BLaER1 (cell line): ENCODE measurements around the gene TGFBR3.

Source experiments
- H3K27ac ChIP-seq: shearing (Covaris generic); formaldehyde crosslinking; 2 replicates; pipeline ENCODE4 v1.8.1; 2022
- H3K27me3 ChIP-seq: shearing (Covaris generic); formaldehyde crosslinking; 2 replicates; pipeline ENCODE4 v1.8.1; 2022
- H3K36me3 ChIP-seq: shearing (Covaris generic); formaldehyde crosslinking; 2 replicates; pipeline ENCODE4 v1.8.1; 2022
- H3K4me1 ChIP-seq: shearing (Covaris generic); formaldehyde crosslinking; 2 replicates; pipeline ENCODE4 v1.8.1; 2022
- H3K4me2 ChIP-seq: shearing (Covaris generic); formaldehyde crosslinking; 2 replicates; pipeline ENCODE4 v1.8.1; 2022
- H3K4me3 ChIP-seq: shearing (Covaris generic); formaldehyde crosslinking; 2 replicates; pipeline ENCODE4 v1.8.1; 2022
- H3K9ac ChIP-seq: shearing (Covaris generic); formaldehyde crosslinking; 2 replicates; pipeline ENCODE4 v1.8.1; 2022
- H3K9me3 ChIP-seq: shearing (Covaris generic); formaldehyde crosslinking; 2 replicates; pipeline ENCODE4 v1.8.1; 2022
- H4K20me1 ChIP-seq: shearing (Covaris generic); formaldehyde crosslinking; 2 replicates; pipeline ENCODE4 v1.8.1; 2022
- Cebpa-rat ChIP-seq: shearing (Covaris generic); IDR thresholded peaks from 2 replicates; pipeline ENCODE4 v1.8.1; 2022

TGFBR3 gene

DNA sequence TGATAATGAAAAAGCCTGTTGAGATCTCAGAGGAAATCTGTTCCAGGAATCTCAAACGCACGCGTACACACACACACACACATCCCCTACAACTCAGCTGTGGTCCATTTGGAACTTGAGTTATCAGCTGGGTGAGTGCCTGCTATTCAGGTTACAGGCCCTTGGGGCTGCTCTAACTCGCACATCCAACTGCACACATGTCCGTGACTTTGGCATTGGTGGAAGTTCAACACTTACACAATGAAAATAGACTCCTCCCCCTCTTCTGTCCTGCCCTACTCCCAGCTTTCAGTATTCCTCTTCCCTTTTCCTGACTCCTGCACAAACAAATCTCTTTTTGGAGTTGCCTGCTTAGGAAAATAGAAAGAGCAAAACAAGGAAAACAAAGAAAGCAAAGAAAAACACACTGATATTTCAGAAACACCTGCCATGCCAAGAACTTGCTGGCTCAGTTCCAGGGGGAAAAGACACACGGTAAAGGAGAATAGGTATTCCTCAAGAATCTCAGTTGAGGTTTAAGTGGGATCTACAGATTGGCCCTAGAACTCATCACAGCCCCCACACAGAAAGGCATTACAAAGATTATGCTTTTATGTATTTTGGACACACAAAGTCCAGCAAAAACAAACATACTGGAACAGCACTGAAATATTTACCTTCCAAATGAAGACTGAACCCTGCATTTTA lies 140.9 kb downstream of the TGFBR3 start:
- Histone ChIP-seq H3K9ac (no peak overlapping the region), H3K36me3 (peaks cover 10% of the 10 kb centered on the region; the same call in 1 of the 2 replicates), H3K9me3 (peaks cover 34% of the 10 kb centered on the region), H3K27ac (no peak overlapping the region), H3K4me2 (no peak overlapping the region), H3K4me1 (no peaks in the 10 kb centered on the region), H3K27me3 (no peaks in the 10 kb centered on the region), H3K4me3 (no peak overlapping the region), H4K20me1 (no peaks in the 10 kb centered on the region)
- TF ChIP-seq Cebpa-rat = no peak

DNA sequence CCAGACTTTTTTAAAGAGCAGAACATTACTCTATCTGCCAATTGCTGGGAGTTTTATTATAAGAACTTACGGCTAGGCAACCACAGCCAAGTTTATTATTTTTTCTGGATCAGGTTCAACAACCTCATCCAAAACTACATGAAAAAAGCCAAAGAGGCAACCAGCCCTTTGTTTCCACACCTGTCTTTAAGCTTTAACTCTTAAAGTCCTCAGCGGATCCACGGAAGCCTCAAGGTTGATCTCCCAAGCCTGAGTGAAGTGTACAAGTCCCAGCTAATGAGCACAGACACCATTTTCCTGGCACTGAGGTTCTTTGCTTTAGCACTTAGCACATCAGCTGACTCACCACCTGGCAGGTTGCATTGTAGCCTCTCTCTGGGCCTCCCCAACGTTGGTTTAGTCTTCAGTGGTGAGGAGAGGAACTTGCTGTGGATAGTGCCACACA lies 143.1 kb downstream of the TGFBR3 start:
- no peaks in the 10 kb centered on the region for H3K4me1 ChIP-seq
- no peaks in the 10 kb centered on the region for H4K20me1 ChIP-seq
- no peak for TF ChIP-seq Cebpa-rat
- no peak overlapping the region for H3K4me3 ChIP-seq
- peaks cover 19% of the 10 kb centered on the region; the same call in 1 of the 2 replicates for H3K36me3 ChIP-seq
- H3K27ac ChIP-seq = no peak overlapping the region
- no peak overlapping the region for H3K9ac ChIP-seq
- H3K9me3 ChIP-seq = peaks cover 51% of the 10 kb centered on the region
- H3K27me3 ChIP-seq = no peaks in the 10 kb centered on the region
- no peak overlapping the region for H3K4me2 ChIP-seq

DNA sequence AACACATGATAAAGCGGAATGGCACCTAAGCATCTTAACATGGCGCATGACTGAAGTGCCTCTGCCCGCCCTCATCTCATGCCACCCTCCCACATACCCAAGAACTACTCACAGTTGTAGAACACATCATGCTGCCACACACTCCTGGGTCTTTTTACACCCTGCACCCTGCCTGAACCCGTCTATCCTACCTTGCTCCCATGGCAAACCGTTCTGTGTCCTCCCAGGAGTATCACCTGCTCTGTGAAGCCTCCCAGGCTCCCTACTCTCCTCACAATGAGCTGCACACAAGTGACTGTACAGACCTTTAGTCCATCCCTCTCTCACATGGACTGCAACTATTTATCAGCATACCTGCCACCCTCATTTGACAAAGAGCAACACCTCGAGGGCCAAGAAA lies 144.0 kb downstream of the TGFBR3 start:
- Histone ChIP-seq H3K36me3 (peaks cover 15% of the 10 kb centered on the region; the same call in 1 of the 2 replicates), H4K20me1 (no peaks in the 10 kb centered on the region), H3K4me2 (no peak overlapping the region), H3K4me1 (no peaks in the 10 kb centered on the region), H3K9me3 (peaks cover 41% of the 10 kb centered on the region), H3K4me3 (no peak overlapping the region), H3K27me3 (no peaks in the 10 kb centered on the region), H3K27ac (no peak overlapping the region), H3K9ac (no peak overlapping the region)
- TF ChIP-seq Cebpa-rat = no peak

DNA sequence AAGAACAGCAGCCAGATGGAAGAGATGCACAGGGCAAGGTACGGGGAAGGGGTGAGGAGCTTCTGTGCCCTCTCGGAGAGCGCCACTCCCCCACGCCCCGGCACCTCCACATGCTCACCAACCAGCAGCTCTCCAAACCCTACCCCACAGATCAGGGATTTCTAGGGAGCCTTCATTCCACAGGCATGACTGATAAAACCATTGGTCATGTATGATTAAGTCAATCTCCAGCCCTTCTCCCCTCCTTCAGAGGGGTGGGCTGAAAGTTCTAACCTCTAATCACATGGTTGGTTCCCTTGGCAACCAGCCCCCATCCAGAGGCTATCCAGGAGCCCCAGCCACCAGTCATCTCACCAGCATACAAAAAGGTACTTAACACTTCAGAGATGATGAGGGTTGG lies 144.7 kb downstream of the TGFBR3 start:
- H3K9ac ChIP-seq = no peak overlapping the region
- no peak overlapping the region for H3K27ac ChIP-seq
- no peak for TF ChIP-seq Cebpa-rat
- no peaks in the 10 kb centered on the region for H3K27me3 ChIP-seq
- peaks cover 35% of the 10 kb centered on the region for H3K9me3 ChIP-seq
- H4K20me1 ChIP-seq = no peaks in the 10 kb centered on the region
- H3K4me2 ChIP-seq = no peak overlapping the region
- no peaks in the 10 kb centered on the region for H3K4me1 ChIP-seq
- no peak overlapping the region for H3K4me3 ChIP-seq
- peaks cover 12% of the 10 kb centered on the region; the same call in 1 of the 2 replicates for H3K36me3 ChIP-seq

DNA sequence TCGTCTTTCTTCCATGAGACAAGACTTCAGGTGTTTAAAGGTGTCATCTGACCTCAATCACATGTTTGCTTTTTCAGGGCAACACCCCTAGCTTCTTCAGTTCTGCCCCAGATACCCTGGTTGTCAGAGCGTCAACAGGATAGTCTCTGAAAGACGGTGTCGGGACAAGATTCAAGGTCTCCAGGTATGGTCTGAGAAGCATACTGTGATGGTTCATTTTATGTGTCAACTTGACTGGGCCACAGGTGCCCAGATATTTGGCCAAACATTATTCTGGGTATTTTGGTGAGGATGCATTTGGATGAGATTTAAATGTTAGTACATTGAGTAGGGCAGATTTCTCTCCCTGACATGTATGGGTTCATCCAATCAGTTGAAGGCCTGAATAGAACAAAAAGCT lies 148.3 kb downstream of the TGFBR3 start:
- no peak for TF ChIP-seq Cebpa-rat
- Histone ChIP-seq H3K4me3 (no peak overlapping the region), H3K27ac (no peak overlapping the region), H3K9ac (no peak overlapping the region), H3K27me3 (no peaks in the 10 kb centered on the region), H3K4me1 (peaks cover 12% of the 10 kb centered on the region), H3K36me3 (peaks cover 12% of the 10 kb centered on the region; the same call in 1 of the 2 replicates), H4K20me1 (no peaks in the 10 kb centered on the region), H3K9me3 (peaks cover 27% of the 10 kb centered on the region), H3K4me2 (no peak overlapping the region)

DNA sequence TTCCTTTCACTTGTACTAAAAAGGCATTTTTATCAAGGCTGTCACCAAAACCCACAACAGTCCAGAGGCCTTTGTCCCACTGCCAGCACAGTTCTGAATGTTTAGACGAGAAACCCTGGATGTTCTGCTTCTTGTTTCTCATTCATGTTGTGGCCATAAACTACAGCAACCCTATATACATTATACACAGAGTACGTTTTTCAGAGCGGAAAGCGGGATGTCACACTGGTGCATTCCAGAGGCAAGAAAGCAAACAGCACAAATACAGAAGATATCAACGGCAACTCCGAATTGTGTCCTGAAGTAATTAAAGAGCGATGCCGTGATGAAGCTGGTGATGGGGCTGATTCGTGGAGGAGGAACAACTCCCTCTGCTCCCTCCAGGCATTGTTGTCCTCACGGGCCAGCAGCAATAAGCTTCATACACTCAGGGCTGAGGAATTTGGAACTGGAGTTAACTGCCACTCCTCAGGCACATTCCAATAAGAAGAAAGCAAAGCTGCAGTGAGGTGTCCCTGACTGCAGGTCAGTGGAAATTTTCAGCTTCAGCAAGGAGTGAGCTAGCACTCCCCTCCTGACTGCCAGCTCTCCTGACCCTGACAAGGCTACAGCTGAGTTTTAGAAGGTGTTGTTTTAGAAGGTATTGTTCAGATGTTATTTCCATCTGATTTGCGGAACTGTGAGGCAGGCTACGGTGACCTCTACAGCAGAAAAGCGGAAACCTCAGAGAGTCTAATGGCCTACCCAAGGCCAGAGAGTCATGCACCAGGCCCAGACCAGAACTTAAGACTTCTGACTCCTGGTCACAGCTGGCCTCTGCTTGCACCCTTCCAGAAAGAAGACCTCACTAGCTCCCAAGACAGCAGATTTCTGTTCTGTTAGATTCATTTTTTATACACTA lies 149.0 kb downstream of the TGFBR3 start:
- Histone ChIP-seq H3K27ac (no peak overlapping the region), H3K9me3 (peaks cover 27% of the 10 kb centered on the region), H3K4me1 (peaks cover 19% of the 10 kb centered on the region), H3K4me2 (no peak overlapping the region), H3K27me3 (no peaks in the 10 kb centered on the region), H3K36me3 (peaks cover 12% of the 10 kb centered on the region; the same call in 1 of the 2 replicates), H3K9ac (no peak overlapping the region), H4K20me1 (no peaks in the 10 kb centered on the region), H3K4me3 (no peak overlapping the region)
- TF ChIP-seq Cebpa-rat = no peak

DNA sequence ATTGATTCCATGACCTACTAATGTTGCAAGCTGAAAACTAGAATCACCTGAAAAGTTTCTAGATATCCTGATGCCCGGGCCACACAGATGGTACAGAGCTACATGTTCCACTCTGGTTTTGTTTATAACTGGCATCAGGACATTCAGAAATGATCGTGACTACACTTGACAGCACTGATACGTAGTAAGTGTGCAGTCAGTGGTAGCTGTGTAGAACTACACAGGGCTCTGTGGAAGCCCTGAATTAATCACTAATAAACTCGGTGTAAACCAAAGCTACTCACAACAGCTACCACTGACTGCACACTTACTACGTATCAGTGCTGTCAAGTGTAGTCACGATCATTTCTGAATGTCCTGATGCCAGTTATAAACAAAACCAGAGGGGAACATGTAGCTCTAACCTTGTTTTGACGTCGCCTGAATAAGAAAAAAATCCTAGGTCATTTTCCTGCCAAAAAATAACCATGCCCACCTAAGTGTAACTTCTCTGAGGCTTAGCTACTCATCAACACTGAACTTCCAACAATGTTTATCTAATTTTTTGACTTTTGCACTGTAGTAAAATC lies 149.7 kb downstream of the TGFBR3 start:
- Histone ChIP-seq H3K27ac (no peak overlapping the region), H3K4me3 (no peak overlapping the region), H3K9ac (no peak overlapping the region), H3K9me3 (peaks cover 24% of the 10 kb centered on the region), H3K4me1 (peaks cover 26% of the 10 kb centered on the region), H4K20me1 (no peaks in the 10 kb centered on the region), H3K36me3 (peaks cover 12% of the 10 kb centered on the region; the same call in 1 of the 2 replicates), H3K4me2 (no peak overlapping the region), H3K27me3 (no peaks in the 10 kb centered on the region)
- TF ChIP-seq Cebpa-rat = no peak

DNA sequence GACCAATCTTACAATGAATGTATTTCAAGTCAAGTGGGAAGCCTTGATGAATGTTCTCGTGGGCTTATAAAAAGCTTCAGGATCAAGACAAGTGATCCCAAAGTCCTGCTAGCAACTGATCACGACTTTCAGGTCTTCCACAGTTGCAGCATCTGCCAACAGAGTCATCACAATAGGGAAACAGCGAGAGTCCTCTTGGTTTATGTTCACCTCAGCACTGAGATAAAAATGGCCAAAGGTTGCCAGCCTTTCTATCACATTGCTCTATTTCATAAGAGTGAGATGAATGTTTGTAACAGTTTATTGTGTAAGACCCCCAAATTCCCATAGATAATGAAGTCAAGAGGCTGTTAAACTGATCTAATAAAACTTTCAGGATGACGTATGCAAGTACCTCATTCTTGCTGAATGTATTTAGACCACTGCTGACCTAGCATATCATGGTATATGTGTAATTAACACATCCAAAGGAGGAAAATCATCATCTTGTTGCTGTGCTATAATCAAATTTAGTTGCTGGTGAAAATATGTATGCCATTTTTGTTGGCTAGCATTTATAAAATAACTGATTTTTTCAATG lies 150.6 kb downstream of the TGFBR3 start:
- Histone ChIP-seq H3K4me2 (no peak overlapping the region), H3K9me3 (peaks cover 22% of the 10 kb centered on the region), H3K36me3 (peaks cover 12% of the 10 kb centered on the region; the same call in 1 of the 2 replicates), H3K27me3 (no peaks in the 10 kb centered on the region), H3K4me3 (no peak overlapping the region), H4K20me1 (no peaks in the 10 kb centered on the region), H3K4me1 (peaks cover 35% of the 10 kb centered on the region), H3K27ac (no peak overlapping the region), H3K9ac (no peak overlapping the region)
- TF ChIP-seq Cebpa-rat = no peak

DNA sequence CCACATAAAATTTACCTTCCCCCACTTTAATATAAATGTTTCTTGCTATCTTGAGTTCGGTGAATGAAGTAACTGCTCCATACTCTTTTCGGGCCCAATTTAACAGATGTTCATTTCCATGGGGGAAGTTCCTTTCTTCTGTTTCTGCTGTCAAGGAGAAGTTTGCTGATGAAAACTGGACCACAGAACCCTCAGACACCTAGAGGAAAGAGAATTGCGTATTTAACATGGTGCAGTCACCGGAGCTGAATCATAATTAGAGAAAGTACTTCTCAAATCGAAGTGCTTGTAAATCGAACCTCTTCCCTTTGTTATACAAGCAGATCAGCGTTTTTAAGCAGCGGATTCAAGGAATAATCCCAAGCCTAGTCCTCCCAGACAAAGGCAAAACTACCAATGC lies 151.2 kb downstream of the TGFBR3 start:
- Histone ChIP-seq H3K9me3 (peaks cover 17% of the 10 kb centered on the region), H3K4me3 (no peak overlapping the region), H3K27me3 (no peaks in the 10 kb centered on the region), H3K9ac (no peak overlapping the region), H3K36me3 (peaks cover 12% of the 10 kb centered on the region; the same call in 1 of the 2 replicates), H3K4me1 (peaks cover 41% of the 10 kb centered on the region), H3K27ac (no peak overlapping the region), H3K4me2 (no peak overlapping the region), H4K20me1 (no peaks in the 10 kb centered on the region)
- no peak for TF ChIP-seq Cebpa-rat
